GM19452 (cell line): ENCODE results near the gene NAT9.

Experiments
- ATAC-seq: cut with Tn5 transposase; IDR thresholded peaks from one replicate; pipeline ENCODE4 v1.9.1; 2021; ENCODE audit not compliant: unreplicated experiment

Gene NAT9

DNA sequence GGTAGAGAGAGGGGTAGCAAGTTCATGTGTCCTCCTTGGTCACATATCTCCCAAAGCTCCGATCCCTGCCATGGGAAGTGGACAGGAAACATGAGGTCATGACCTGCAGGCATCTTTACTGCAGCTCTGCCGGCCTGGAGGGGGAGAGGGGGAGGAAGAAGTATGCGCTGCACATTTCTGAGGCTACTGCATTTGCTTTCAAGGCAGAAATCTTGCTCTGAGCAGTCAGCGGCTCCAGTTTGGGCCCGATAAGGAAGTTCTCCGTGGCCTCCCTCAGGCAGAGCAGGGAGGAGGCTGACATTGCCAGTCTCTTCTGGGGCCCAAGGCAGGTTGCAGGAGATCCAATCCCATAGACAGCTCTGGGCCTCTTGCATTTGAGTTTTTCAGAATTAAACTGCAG, 29.2 kb downstream of the NAT9 start:
- no peak for ATAC-seq

DNA sequence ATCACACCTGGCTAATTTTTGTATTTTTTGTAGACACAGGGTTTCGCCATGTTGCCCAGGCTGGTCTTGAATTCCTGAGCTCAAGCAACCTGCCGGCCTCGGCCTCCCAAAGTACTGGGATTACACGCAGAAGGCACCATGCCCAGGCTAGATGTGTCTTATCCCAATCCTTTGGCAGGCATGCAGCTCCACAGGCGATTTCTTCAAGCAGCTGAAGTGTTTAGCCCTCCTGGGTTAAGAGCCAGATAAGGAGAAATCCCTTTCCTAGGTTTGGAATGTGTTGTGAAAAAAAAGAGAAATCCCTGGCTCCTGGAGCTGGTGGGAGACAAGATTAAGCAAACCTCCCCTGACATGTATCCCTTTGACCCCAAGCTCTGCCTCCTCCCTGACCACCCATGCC, 29.8 kb downstream of the NAT9 start:
- ATAC-seq = no peak

DNA sequence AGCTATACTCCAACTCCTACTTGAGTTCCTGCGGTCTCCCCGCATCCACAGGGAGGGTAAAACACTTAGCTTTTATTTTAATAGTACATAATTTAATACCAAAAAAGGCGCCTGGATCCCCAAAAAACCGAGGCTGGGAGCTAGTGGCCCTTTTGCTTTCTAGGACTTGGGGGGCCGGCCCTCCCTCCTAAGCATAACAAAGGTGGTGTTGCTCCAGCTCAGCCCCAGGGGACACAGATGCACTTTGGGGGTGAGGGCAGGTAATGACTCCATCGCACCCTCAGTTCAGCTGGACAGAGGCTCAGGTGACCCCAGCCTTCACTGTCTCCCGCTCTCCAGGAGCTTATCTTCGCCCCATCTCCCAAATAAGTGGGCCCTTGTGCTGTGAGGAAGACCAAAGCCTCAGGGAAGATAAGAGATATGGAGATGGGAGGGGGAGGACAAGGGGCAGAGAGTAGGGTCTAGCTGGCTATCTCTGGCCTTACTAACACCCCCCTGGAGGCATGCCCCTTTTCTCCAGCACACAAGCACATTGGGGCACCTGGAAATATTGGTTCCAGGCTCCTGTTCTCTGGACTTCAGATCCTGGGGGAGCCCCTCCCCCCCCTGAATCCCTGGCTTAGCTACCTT, 30.5 kb downstream of the NAT9 start:
- ATAC-seq = no peak

DNA sequence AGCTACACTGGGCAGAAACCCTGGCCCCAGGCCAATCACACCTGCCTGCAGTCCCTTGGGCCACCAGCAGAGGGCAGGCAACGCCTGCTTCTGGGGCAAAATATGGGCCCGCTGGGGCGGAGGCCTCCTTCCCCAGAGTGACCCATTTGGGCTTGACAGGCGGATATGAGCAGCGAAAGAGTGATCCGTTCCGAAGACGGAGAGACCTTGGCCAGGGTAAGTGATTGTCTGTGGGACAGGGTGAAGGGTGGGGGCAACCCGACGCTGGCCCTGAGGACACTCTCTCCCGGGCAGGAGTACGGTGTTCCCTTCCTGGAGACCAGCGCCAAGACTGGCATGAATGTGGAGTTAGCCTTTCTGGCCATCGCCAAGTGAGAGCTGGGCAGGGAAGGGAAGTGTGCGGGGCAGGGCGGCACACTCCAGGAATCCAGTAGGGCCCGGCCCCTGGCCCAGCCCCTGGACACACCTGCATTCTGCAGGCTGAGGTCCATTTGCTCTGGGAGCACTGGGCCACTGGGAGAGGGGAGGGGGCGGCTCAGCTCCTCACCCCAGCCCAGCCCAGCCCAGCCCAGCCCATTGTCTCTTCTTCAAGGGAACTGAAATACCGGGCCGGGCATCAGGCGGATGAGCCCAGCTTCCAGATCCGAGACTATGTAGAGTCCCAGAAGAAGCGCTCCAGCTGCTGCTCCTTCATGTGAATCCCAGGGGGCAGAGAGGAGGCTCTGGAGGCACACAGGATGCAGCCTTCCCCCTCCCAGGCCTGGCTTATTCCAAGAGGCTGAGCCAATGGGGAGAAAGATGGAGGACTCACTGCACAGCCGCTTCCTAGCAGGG, 31.2 kb downstream of the NAT9 start:
- no peak for ATAC-seq

DNA sequence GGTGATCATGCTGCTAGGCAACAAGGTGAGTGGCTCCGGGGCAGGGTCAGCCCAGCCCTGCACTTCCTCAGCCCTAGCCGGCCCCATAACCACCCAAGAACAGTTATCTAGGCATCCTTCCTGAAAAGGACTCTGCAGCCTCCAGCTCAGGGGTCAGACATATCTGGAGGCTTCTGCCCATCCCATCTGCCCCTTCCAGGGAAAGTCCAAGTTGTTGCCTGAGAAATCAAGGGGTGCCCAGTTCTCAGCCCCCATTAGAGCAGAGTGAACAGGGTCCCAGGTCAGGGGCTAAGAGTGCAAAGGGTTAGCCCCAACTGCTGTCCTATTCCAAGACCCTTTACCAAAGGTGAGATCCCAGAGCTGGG, 31.8 kb downstream of the NAT9 start:
- ATAC-seq = no peak

DNA sequence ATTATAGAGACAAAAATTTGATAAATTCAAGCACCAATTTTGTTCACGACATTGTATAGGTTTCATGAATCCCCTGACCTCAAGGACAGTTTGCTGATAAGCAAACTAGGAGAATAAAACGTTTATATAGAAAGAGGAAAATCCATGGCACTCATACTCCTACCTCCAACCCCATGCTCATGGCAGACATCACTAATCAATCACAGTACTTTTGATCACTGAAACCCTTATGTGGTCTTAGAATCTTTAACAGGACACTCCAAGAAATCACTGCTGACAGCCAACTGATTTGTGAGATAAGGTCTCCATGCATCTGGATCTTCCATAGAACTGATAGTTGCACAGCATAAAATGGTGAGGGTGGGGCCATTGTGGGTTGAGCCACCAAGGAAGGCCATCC, 32.4 kb downstream of the NAT9 start:
- no peak for ATAC-seq

DNA sequence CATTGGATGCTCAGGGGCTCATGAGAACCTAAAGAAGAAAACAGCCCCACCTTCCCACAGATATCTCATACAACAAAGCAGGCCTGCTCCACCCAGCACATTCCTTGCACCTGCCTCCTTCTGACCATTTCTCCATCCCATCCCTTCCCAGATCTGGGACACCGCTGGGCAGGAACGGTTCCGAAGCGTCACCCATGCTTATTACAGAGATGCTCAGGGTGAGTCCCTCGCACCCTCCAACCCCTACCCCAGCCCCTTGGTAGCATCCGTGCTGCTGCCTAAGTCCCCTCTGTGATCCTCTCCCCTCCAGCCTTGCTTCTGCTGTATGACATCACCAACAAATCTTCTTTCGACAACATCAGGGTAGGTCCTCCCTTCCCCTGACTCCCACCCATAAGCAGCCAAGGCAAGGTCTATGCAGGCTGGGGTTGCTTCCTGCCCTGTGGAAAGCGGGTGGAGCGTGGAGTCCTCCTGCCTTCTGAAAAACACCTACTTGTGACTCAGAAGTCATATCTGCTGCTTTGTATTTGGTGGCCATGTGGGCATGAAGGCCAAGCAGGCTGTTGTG, 33.1 kb downstream of the NAT9 start:
- ATAC-seq = no peak

DNA sequence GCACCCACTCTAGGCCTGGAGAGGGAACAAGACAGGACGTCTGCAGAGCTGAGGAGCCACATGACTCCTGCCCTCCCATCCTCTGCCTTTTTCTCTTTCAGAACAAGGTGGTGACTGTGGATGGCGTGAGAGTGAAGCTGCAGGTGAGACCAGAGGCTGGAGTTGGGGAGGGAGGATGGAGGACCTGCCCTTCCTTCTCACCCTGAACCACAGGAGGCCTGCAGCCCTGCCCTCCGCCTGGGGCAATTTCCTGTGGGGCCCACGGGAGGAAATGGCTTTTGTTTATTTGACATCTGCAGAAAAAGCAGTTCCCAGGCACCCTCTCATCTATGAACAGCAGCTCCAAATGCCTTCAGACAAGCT, 34.0 kb downstream of the NAT9 start:
- peak; percentile 47 for ATAC-seq

DNA sequence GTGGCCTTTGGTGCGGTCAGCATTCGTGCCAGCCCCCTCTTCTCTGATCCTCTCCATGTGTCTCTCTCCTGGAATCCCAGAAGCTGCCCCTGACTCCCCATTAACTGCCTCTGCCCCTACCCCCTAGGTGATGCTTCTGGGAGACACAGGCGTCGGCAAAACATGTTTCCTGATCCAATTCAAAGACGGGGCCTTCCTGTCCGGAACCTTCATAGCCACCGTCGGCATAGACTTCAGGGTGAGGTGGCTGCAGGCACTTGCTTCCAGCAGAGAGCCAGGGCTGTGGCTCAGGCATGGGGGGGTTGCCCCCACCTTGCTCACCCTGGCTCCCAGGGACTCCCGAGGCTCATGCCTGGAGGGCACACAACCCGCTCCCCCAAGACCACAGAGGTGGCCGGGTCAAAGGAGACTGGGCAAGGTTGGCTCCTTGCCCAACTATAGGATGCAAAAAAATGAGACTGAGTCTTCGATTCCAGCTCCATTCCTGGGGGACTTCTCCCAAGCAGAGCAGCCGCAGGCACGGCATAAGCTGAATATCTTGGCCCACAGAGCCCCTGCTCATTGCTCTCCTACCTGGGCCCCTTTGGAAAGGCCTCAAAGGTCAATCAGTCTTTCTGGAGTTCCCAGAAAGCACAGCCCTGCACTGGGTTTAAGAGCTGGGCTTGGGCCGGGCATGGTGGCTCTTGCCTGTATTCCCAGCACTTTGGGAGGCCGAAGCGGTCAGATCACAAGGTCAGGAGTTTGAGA, 35.3 kb downstream of the NAT9 start:
- ATAC-seq = no peak

DNA sequence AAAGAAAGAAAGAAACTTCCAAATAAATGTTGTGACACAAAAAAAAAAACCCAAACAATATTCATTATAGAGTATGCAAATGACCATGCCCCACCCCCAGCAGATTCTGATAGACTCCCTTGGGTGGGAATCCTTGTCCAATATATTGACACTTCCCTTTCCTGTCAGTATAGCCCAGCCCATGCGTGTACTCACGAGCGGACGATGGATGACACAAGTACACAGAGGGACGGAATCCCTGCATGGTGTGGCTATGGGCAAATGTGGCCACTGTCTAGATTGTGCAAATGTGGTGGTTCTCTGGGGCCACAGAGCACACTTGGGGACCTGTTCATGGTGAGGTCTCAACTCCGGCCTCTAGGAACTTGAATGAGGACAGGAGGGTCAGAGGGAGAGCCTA, 36.0 kb downstream of the NAT9 start:
- no peak for ATAC-seq

DNA sequence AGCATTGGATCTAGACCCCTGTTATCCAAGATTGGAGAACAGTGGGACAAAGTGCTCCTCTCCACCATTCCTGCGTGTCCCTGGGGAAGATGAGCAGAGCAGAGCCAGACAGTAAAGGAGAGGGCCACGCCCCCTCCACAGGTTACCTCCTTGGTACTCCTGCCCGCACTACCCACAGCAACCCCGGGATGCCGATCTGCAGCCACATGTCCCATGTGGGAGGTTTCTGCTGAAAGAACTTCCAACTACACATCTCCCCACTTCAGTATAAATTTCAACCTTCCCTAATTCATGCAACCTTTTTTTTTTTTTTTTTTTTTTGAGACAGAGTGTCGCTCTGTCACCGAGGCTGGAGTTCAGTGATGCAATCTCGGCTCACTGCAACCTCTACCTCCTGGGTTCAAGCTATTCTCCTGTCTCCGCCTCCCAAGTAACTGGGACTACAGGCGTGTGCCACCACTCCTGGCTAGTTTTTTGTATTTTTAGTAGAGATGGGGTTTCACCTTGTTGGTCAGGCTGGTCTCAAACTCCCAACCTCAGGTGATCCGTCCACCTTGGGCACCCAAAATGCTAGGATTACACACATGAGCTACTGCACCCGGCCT, 36.8 kb downstream of the NAT9 start:
- ATAC-seq = no peak

DNA sequence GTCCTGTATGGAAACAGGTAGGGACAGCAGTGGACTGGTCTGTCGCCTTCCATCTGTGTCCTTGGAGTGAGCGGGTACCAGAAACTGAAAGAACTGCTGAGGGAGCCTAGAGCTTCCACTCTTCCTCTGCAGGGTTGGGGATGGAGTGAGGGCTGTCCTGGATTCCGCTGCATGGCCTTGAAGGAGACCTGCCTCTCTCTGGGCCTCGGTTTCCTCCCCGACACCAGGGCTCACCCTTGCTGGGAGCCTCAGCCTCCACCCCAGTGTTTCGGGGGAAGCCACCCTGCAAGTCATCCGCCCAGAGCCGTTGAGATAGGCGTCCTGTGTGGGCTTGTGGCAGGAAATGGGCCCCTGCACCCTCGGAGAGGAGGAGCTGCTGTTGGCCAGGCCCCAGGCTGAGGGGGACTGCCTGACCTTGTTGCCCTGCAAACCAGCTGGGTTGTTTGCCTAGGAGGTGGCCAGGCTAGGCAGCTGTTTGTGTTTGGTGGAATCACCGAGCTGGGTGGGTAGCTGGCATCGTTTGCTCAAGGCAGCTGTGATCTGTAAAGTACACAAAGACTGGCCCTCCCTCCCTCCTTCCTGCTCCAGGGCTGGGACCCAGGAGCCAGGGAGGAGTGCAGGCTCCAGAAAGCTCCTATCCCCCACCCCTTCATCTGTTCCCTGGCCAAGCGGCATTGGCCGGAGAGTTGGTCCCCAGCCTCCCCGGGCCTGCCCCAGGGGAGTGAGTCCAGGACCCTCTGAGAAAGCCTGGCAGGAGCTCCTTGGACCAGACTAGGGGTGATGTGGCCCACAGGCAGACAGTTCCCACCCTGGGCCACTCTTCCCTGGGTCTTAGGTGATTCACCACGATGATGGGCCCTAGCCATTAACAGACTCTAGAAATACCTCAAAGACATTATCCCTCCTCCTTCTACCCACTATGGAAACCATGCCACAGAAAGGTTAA, 37.8 kb downstream of the NAT9 start:
- peak; percentile 42 for ATAC-seq

DNA sequence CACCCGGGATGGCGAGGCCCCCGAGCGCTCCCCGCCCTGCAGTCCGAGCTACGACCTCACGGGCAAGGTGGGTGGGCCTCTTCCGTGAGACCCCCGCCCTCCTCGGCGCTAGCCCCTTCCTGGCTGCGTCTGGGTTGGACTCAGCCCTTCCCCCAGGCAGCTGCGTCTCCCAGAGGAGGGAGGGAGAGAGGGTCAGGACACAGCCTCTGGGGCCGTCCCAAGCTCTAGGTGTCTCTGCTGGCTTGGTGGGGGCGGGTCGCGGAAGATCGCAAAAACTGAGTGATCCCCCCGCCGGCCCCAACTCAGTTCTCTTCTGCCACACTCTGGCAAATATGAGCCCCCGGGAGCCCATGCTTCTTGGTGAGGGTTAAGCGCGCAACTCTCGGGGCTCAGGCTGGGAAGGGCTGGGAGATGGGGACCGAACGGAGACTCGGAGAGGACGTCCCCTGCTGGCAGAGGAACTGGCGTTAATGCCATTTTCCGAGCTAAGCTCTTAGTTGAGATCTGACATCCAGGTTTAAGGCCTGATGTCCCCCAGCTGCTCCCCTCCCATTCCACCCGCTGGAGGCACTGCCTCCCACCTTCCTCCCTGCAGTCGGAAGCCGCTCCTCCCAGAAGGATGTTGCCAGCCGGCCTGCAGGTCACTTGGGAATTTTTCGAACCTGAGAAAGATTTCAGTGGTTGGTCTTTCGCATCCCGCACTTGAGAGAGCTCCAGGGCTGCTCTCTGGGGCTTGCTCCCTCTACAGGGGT, 38.7 kb downstream of the NAT9 start:
- ATAC-seq = no peak

DNA sequence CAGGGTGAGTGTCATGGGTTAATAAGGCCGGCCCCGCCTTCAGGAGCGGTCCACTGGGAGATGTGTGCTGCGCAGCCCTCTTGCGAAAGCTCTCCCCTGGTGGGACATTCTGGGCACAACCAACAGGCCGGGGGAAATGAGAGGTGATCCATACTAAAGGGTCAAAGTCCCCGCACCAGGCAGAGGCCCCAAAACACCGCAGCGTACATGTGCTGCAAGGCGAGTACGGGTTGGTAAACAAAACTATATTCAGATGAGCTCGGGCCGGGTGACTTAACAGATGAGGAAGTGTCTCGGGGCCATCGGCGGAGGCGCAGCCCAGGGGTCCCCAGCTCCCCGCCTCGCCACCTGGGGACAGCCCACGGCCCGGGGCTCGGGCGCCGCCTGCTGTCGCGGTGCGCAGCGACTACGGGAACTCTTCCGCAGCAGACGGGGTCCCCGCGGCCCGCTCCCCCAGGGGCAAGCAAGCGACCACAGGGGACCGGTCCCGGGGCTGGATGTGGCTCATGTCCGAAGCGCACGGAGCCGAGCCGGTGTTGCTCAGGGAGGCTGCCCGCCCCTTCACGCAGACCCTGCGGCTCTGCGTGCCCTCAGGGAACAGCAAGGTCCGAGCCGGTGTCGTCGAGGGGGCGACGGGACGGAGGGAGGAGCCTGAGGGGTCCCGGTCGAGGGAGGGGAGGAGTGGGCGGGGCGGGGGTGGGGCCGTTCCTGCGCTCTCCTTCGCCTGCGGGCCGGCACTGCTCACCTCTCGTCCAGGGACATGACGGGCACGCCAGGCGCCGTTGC, 39.4 kb downstream of the NAT9 start, which contains the start of gene RAB37:
Gene RAB37 (plus strand): TSS at position 744 of the 786 bp plus-strand sequence. CDS start 17 bp downstream, at position 761.
- ATAC-seq = no peak

DNA sequence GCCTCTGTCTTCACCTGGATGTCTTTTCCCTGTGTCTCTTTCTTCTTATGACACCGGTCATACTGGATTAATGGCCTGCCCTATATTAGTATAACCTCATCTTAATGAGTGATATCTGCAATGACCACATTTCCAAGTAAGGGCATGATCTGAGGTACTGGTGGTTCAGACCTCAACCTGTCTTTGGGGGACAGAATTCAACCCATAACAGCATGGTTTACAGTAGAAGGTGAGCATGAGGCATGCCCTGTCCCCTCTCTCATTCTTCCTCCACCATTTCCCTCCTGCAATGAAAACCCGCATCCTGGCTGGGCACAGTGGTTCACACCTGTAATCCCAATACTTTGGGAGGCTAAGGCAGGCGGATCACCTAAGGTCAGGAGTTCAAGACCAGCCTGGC, 41.9 kb downstream of the NAT9 start:
- no peak for ATAC-seq

DNA sequence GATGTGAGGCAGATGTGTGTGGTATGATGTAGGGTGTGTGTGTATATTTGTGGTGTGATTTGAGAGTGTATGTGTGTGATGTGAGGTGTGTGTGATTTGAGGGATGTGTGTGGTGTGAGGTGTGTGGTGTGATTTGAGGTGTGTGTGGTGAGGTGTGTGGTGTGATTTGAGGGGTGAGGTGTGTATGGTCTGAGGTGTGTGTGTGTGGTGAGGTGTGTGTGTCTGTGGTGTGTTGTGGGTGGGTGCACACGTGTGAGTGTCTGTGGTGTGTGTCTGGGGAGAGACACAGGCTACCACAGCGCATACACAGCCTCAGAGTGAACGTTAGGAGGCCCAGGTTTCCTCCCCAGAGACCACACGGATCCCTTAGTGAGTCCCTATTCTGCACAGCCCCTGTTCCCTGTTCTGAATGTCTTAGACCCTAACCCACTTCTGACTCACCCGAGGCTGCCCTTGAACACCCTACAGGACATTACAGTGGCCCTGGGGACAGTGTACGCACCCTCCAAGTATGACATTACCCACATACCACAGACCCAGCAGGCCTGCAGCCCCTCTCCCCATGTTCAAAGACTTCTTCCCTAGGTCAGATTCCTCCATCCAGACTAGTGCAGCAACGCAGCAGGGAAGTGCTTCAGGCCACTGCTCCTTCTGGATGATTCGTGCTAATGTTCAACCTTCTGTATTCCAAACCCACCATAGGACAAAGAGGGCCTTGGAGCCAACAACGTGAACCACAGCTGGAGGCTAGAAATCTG, 42.6 kb downstream of the NAT9 start:
- no peak for ATAC-seq

DNA sequence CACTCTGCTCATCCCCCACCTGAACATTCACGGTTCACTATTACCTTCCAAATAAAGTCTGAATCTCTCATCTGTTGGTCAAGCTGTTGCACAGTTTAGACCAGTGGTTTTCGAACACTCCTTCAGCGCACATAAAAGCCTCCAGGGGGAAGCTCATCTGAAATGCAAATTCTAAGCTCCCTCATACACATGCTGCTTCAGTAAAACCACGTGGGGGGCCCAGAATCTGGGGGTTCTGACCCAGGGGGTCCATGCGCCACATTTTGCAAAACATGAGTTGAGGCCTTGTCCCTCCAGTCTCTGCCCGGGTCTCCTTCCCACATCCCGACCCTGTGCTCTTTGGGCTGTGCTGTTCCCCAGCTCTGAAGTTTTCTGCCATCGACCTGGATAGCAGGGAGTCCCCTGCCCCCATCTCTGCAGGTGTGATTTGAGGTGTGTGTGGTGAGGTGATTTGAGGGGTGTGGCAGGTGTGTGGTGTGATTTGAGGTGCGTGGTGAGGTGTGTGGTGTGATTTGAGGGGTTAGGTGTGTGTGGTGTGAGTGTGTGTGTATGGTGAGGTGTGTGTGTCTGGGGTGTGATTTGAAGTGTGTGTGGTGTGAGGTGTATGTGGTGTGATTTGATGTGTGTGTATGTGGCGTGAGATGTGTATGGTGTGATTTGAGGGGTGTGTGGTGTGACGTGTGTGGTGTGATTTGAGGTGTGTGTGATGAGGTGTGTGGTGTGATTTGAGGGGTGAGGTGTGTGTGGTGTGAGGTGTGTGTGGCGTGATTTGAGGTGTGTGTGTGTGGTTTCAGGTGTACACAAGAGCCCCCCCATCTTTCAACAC, 43.9 kb downstream of the NAT9 start:
- no peak for ATAC-seq
